Mesendoderm (in vitro differentiated cells): ENCODE measurements around the gene KRTAP4-1. TPM values are rescaled to one million over a fixed set of nuclear protein-coding genes. Genes with fewer than 3 reads are reported as not detected.
"Not testable (repeated sequence)": the region's sequence is repeated elsewhere in the genome, so short reads cannot be mapped to it uniquely, and the experiment has no call there.

Experiments used
- DNase-seq: peaks from one replicate; pipeline ENCODE4 v3.0.0; 2013
- H2AK5ac ChIP-seq: 2 replicates; pipeline ENCODE4 v1.6.1; 2013; ENCODE audit warnings: low read length, inconsistent platforms
- H2BK120ac ChIP-seq: 2 replicates; pipeline ENCODE4 v1.6.1; 2013; ENCODE audit warnings: low read depth, mild to moderate bottlenecking, low read length, moderate library complexity, mixed read lengths
- H2BK15ac ChIP-seq: replicated peaks from 2 replicates; pipeline ENCODE4 v1.6.1; 2013; ENCODE audit warnings: low read depth, mild to moderate bottlenecking, moderate library complexity
- H2BK5ac ChIP-seq: 2 replicates; pipeline ENCODE4 v1.6.1; 2013; ENCODE audit warnings: low read length, inconsistent platforms
- H3K18ac ChIP-seq: 2 replicates; pipeline ENCODE4 v1.6.1; 2013; ENCODE audit warnings: mild to moderate bottlenecking, low read length, mixed read lengths
- H3K23ac ChIP-seq: one replicate; pipeline ENCODE4 v1.6.1; 2013; ENCODE audit warnings: low read length
- H3K27ac ChIP-seq: 2 replicates; pipeline ENCODE4 v1.5.1; 2013; ENCODE audit warnings: low read depth, mild to moderate bottlenecking, inconsistent platforms, low read length, moderate library complexity
- H3K27me3 ChIP-seq: 2 replicates; pipeline ENCODE4 v1.6.1; 2013; ENCODE audit warnings: low read length, control low read depth, mild to moderate bottlenecking, inconsistent platforms; ENCODE audit not compliant: insufficient read depth, poor library complexity
- H3K36me3 ChIP-seq: 2 replicates; pipeline ENCODE4 v1.6.1; 2013; ENCODE audit warnings: low read length, inconsistent platforms; ENCODE audit not compliant: control insufficient read depth, insufficient read depth
- H3K4ac ChIP-seq: one replicate; pipeline ENCODE4 v1.6.1; 2013; ENCODE audit warnings: low read depth, mild to moderate bottlenecking, low read length, moderate library complexity
- H3K4me1 ChIP-seq: 2 replicates; pipeline ENCODE4 v1.6.1; 2013; ENCODE audit warnings: low read depth, low read length, inconsistent platforms; ENCODE audit not compliant: control insufficient read depth
- H3K4me2 ChIP-seq: 2 replicates; pipeline ENCODE4 v1.6.1; 2013; ENCODE audit warnings: low read length
- H3K4me3 ChIP-seq: 2 replicates; pipeline ENCODE4 v1.5.1; 2013; ENCODE audit warnings: mild to moderate bottlenecking, low read length
- H3K56ac ChIP-seq: one replicate; pipeline ENCODE4 v1.6.1; 2013; ENCODE audit warnings: low read length
- H3K79me1 ChIP-seq: 2 replicates; pipeline ENCODE4 v1.6.1; 2013; ENCODE audit warnings: low read length, inconsistent platforms
- H3K79me2 ChIP-seq: 2 replicates; pipeline ENCODE4 v1.6.1; 2013; ENCODE audit warnings: mild to moderate bottlenecking, low read length; ENCODE audit not compliant: control insufficient read depth, insufficient read depth
- H3K9ac ChIP-seq: 2 replicates; pipeline ENCODE4 v1.6.1; 2013; ENCODE audit warnings: low read length, inconsistent platforms
- H4K5ac ChIP-seq: one replicate; pipeline ENCODE4 v1.6.1; 2013; ENCODE audit warnings: low read length
- H4K8ac ChIP-seq: one replicate; pipeline ENCODE4 v1.6.1; 2013; ENCODE audit warnings: low read depth, mild to moderate bottlenecking, control low read depth, low read length, moderate library complexity
- WGBS: extraction: QIAGEN DNeasy Blood & Tissue Kit; methylation state at CpG from one replicate; pipeline ENCODE4 v1.1.7; 2013; ENCODE audit warnings: low lambda C conversion rate, missing lambda C conversion rate; ENCODE audit not compliant: insufficient coverage; ENCODE audit errors: extremely low coverage; 5-methylcytosine and 5-hydroxymethylcytosine counted together
- polyA plus RNA-seq, 2 experiments: library from polyadenylated mRNA; stranded (reverse); fragments of 200-250 nt; gene quantifications; one replicate each; pipeline ENCODE4 v1.2.3, GENCODE V29; 2013

Gene KRTAP4-1
- polyA plus RNA-seq (2013, experiment 1 of 2): not detected
- polyA plus RNA-seq (2013, experiment 2 of 2): not detected

- H2BK15ac ChIP-seq: no peak within 1 kb of the TSS
- no peak within 1 kb of the TSS for H3K18ac ChIP-seq
- H3K56ac ChIP-seq: no peak within 1 kb of the TSS
- H3K4ac ChIP-seq: no peak within 1 kb of the TSS
- H3K79me2 ChIP-seq: no peaks in the 10 kb centered on the region
- no peak within 1 kb of the TSS for H4K5ac ChIP-seq
- no CpG with 5 or more reads among the region's 9 CpGs for WGBS
- H4K8ac ChIP-seq: no peak within 1 kb of the TSS
- DNase-seq: no peak
- H3K27ac ChIP-seq: no peak within 1 kb of the TSS
- no peak within 1 kb of the TSS for H2BK120ac ChIP-seq
- H3K4me2 ChIP-seq: no peak within 1 kb of the TSS
- H2AK5ac ChIP-seq: no peak within 1 kb of the TSS
- H3K9ac ChIP-seq: no peak within 1 kb of the TSS
- no peaks in the 10 kb centered on the region for H3K79me1 ChIP-seq
- no peaks in the 10 kb centered on the region for H3K27me3 ChIP-seq
- H3K36me3 ChIP-seq: no peaks in the 10 kb centered on the region
- H2BK5ac ChIP-seq: no peak within 1 kb of the TSS
- no peak within 1 kb of the TSS for H3K4me3 ChIP-seq
- no peak within 1 kb of the TSS for H3K23ac ChIP-seq
- no peaks in the 10 kb centered on the region for H3K4me1 ChIP-seq
Observed at GRCh38 chr17:41184480-41184961, at the start of gene KRTAP4-1. Gene KRTAP4-1, minus strand, starts transcription at chr17:41184911. Its CDS starts 57 bp downstream, at chr17:41184854.

GRCh38 chr17:41232399-41233105 is 47.8 kb upstream of the KRTAP4-1 start, which contains the start of gene KRTAP9-3:
Gene KRTAP9-3, plus strand, starts transcription at chr17:41232449. Its CDS starts 53 bp downstream, at chr17:41232502.
- not testable (repeated sequence) for H3K79me2 ChIP-seq, H3K36me3 ChIP-seq, H3K4me3 ChIP-seq, H3K4me2 ChIP-seq, H3K23ac ChIP-seq, H4K8ac ChIP-seq, H2BK5ac ChIP-seq, H3K27me3 ChIP-seq, H3K4ac ChIP-seq, H2AK5ac ChIP-seq, H3K27ac ChIP-seq, H3K4me1 ChIP-seq, DNase-seq, H3K56ac ChIP-seq, H3K79me1 ChIP-seq, H2BK15ac ChIP-seq, H3K18ac ChIP-seq, H3K9ac ChIP-seq, H2BK120ac ChIP-seq, H4K5ac ChIP-seq
- no CpG with 5 or more reads among the region's 1 CpG for WGBS

- no peak overlapping the region for H2AK5ac ChIP-seq
- H3K4me3 ChIP-seq: no peak overlapping the region
- H3K4ac ChIP-seq: no peak overlapping the region
- no peak overlapping the region for H4K5ac ChIP-seq
- no peak overlapping the region for H2BK120ac ChIP-seq
- H3K4me1 ChIP-seq: no peaks in the 10 kb centered on the region
- no peak overlapping the region for H2BK5ac ChIP-seq
- H3K23ac ChIP-seq: no peak overlapping the region
- H3K18ac ChIP-seq: no peak overlapping the region
- H3K79me1 ChIP-seq: no peaks in the 10 kb centered on the region
- H3K79me2 ChIP-seq: no peaks in the 10 kb centered on the region
- no CpG with 5 or more reads among the region's 6 CpGs for WGBS
- no peak overlapping the region for H3K4me2 ChIP-seq
- no peak overlapping the region for H3K9ac ChIP-seq
- H3K36me3 ChIP-seq: no peaks in the 10 kb centered on the region
- no peaks in the 10 kb centered on the region for H3K27me3 ChIP-seq
- no peak overlapping the region for H2BK15ac ChIP-seq
- H3K56ac ChIP-seq: no peak overlapping the region
- H4K8ac ChIP-seq: no peak overlapping the region
- no peak overlapping the region for H3K27ac ChIP-seq
- no peak for DNase-seq
Observed at GRCh38 chr17:41231731-41232130, 47.0 kb upstream of the KRTAP4-1 start.

- no peak overlapping the region for H4K8ac ChIP-seq
- H3K4me2 ChIP-seq: no peak overlapping the region
- no peaks in the 10 kb centered on the region for H3K79me2 ChIP-seq
- H3K4me1 ChIP-seq: no peaks in the 10 kb centered on the region
- no peak overlapping the region for H3K4ac ChIP-seq
- H3K9ac ChIP-seq: no peak overlapping the region
- H3K56ac ChIP-seq: no peak overlapping the region
- H2BK5ac ChIP-seq: no peak overlapping the region
- no peaks in the 10 kb centered on the region for H3K27me3 ChIP-seq
- no peaks in the 10 kb centered on the region for H3K79me1 ChIP-seq
- H2AK5ac ChIP-seq: no peak overlapping the region
- no peak overlapping the region for H3K4me3 ChIP-seq
- no peak overlapping the region for H3K27ac ChIP-seq
- no peak overlapping the region for H4K5ac ChIP-seq
- no peak for DNase-seq
- H3K36me3 ChIP-seq: no peaks in the 10 kb centered on the region
- no peak overlapping the region for H3K18ac ChIP-seq
- H2BK120ac ChIP-seq: no peak overlapping the region
- H3K23ac ChIP-seq: no peak overlapping the region
- H2BK15ac ChIP-seq: no peak overlapping the region
Observed at GRCh38 chr17:41230094-41230493, 45.4 kb upstream of the KRTAP4-1 start.

- H2BK15ac ChIP-seq, H3K79me2 ChIP-seq, H3K4me2 ChIP-seq, H2AK5ac ChIP-seq, H2BK5ac ChIP-seq, H3K4me3 ChIP-seq, H3K36me3 ChIP-seq, H2BK120ac ChIP-seq, DNase-seq, H3K27ac ChIP-seq, H3K23ac ChIP-seq, H3K9ac ChIP-seq, H3K4me1 ChIP-seq, H3K18ac ChIP-seq, H4K5ac ChIP-seq, H3K27me3 ChIP-seq, H3K56ac ChIP-seq, H3K79me1 ChIP-seq, H3K4ac ChIP-seq, H4K8ac ChIP-seq: not testable (repeated sequence)
- no CpG with 5 or more reads among the region's 4 CpGs for WGBS
Observed at GRCh38 chr17:41226598-41227095, 41.9 kb upstream of the KRTAP4-1 start, which contains the start of gene KRTAP9-2. Gene KRTAP9-2, plus strand, starts transcription at chr17:41226648. Its CDS starts 7 bp downstream, at chr17:41226655.
